Natural killer cell (primary cell): ENCODE results near the gene RAB6B. TPM values are rescaled to one million over a fixed set of nuclear protein-coding genes. Genes with fewer than 3 reads are reported as not detected.

Experiments used
- ATAC-seq, 3 donors: fragments of 150-1000 bp in 2 of 3; fragments of 200-7000 bp in 1 of 3; cut with Tn5 transposase; 1 replicate in 1 of 3; 2 replicates in 2 of 3; pipeline ENCODE4 v1.10.0; 2021; ENCODE audit warnings: mild to moderate bottlenecking in 2 of 3, moderate library complexity in 2 of 3
- DNase-seq, 2 donors: peaks; one replicate each; pipeline versions ENCODE4 v3.0.0 to v3.0.0-alpha.2; 2013 to 2021; ENCODE audit warnings: mixed read lengths in 1 of 2
- H3K27ac ChIP-seq: one replicate; pipeline ENCODE4 v1.5.1; 2013; ENCODE audit warnings: mild to moderate bottlenecking, low read length
- H3K27me3 ChIP-seq: one replicate; pipeline ENCODE4 v1.6.1; 2013; ENCODE audit warnings: low read length; ENCODE audit not compliant: control insufficient read depth, insufficient read depth
- H3K36me3 ChIP-seq: one replicate; pipeline ENCODE4 v1.6.1; 2013; ENCODE audit warnings: low read length; ENCODE audit not compliant: control insufficient read depth, insufficient read depth
- H3K4me1 ChIP-seq: one replicate; pipeline ENCODE4 v1.6.1; 2013; ENCODE audit warnings: low read length; ENCODE audit not compliant: control insufficient read depth, insufficient read depth
- H3K4me3 ChIP-seq: one replicate; pipeline ENCODE4 v1.5.1; 2013; ENCODE audit warnings: low read length
- H3K9me3 ChIP-seq: one replicate; pipeline ENCODE4 v1.6.1; 2013; ENCODE audit warnings: low read length; ENCODE audit not compliant: control insufficient read depth, insufficient read depth
- H3K27ac Mint-ChIP-seq, 2 donors: one replicate each; pipeline ENCODE4 v1.8.0; 2022; ENCODE audit warnings: mild to moderate bottlenecking in 2 of 2, mixed read lengths in 2 of 2, moderate library complexity in 1 of 2
- H3K27me3 Mint-ChIP-seq, 2 donors: one replicate each; pipeline ENCODE4 v1.8.0; 2022; ENCODE audit warnings: low read depth in 2 of 2, mixed read lengths in 2 of 2
- H3K36me3 Mint-ChIP-seq: one replicate; pipeline ENCODE4 v1.8.0; 2022; ENCODE audit warnings: mixed read lengths
- H3K4me1 Mint-ChIP-seq, 2 donors: one replicate each; pipeline ENCODE4 v1.8.0; 2022; ENCODE audit warnings: mixed read lengths in 2 of 2
- H3K4me3 Mint-ChIP-seq: one replicate; pipeline ENCODE4 v1.8.0; 2022; ENCODE audit warnings: mild to moderate bottlenecking, moderate library complexity, mixed read lengths
- H3K9me3 Mint-ChIP-seq, 2 donors: one replicate each; pipeline ENCODE4 v1.8.0; 2022; ENCODE audit warnings: mixed read lengths in 2 of 2
- WGBS: methylation state at CpG from one replicate; pipeline ENCODE4 v1.1.7; 2013; ENCODE audit warnings: missing lambda C conversion rate; ENCODE audit not compliant: insufficient coverage; 5-methylcytosine and 5-hydroxymethylcytosine counted together
- intact Hi-C: fragments of 100-400 bp; cut with micrococcal nuclease; formaldehyde crosslinking; loops from one replicate; pipeline ENCODE4 v1.14.2; 2022
- total RNA-seq, 4 donors: library from RNA; stranded (reverse); fragments of 120-200 nt in 1 of 4; gene quantifications; one replicate each; pipeline versions ENCODE4 v1.2.3 to v1.2.4, GENCODE V29; 2013 to 2022
- TF ChIP-seq, protein P1 (sequence below): fragments of 200-600 bp; IDR thresholded peaks from one replicate; pipeline ENCODE4 v1.8.0; 2022; ENCODE audit warnings: antibody characterized with exemption

RAB6B gene
- total RNA-seq, 3 donors from 2014 or later (not counting 1 experiment from before 2014, with no cell fraction given): 1.4 to 2.7 (median 1.6) TPM

DNA sequence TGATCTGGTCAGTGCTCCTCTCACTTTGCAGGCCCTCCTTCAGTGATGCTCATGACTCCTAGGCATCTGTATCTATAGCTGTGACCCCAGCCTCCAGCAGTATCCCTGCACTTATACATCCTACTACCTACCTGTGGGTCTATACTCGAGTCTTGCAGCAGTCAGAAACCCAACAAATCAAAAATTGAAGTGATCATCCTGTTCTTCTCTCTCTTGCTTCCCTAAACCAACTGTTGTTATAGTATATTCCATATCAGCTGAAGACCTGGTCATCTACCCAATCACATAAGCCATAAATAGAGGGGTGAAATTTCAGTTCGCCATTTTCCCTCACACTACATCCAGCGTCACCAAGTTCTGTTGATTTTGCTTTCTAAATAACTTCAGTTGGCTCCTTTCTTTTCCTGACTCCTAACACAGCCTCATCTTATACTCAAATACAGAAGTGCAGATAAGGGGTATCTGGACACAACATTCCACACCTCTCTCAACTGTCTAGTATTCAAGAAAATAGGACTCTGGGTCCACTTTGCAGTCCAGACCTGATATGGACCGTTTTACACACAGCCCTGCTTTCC is 116.0 kb downstream of the RAB6B start:
- WGBS: 56% methylated on average over 4 of the region's 4 CpGs

DNA sequence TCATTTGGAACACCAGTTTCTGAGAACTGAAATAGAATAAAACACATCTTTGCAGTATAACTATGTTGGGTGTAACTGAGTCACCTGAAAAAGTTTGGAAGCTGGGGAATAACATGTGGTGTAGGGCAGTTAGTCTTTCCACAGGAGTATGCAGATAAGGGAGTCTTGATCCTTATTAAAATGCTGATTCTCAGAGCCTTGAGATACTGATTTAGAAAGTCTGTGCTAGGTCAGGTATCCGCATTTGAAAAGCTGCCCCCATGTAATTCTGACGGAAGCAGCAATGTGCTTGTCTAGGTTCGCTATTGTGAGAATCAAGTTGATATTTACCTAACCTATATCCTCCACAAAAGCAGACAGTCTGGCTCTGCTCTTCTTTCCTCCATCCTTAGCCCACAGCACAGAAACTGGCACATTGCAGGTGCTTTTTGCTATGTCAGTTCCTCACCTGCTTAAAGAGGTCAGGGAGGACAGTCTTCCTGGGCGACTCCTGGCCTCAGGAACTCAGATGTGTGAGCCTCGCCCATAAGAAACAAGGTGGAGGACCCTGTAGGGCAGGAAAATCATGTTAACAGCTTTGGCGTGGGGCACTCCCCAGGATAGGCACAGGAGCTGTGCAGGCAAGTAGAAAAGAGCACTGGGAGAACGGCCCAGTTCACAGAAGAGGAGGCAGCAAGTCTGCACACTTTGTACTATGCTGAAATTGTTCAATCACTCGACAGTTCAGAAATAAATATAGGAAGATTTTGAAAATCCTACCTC is 117.7 kb downstream of the RAB6B start:
- Mint-ChIP-seq H3K9me3 (no peaks in the 10 kb centered on the region), H3K4me3 (no peak overlapping the region), H3K27me3 (peaks cover 17 to 25% of the 10 kb centered on the region in 2 donors), H3K4me1 (no peaks in the 10 kb centered on the region), H3K27ac (no peak overlapping the region), H3K36me3 (no peaks in the 10 kb centered on the region)
- ATAC-seq (no peak), DNase-seq (no peak)
- Histone ChIP-seq H3K4me3 (no peak overlapping the region), H3K27me3 (no peaks in the 10 kb centered on the region), H3K9me3 (no peaks in the 10 kb centered on the region), H3K36me3 (no peaks in the 10 kb centered on the region), H3K4me1 (no peaks in the 10 kb centered on the region), H3K27ac (no peak overlapping the region)
- intact Hi-C loops: no loop called here
- WGBS: 81% methylated on average over 8 of the region's 8 CpGs
- TF ChIP-seq, protein P1, sequence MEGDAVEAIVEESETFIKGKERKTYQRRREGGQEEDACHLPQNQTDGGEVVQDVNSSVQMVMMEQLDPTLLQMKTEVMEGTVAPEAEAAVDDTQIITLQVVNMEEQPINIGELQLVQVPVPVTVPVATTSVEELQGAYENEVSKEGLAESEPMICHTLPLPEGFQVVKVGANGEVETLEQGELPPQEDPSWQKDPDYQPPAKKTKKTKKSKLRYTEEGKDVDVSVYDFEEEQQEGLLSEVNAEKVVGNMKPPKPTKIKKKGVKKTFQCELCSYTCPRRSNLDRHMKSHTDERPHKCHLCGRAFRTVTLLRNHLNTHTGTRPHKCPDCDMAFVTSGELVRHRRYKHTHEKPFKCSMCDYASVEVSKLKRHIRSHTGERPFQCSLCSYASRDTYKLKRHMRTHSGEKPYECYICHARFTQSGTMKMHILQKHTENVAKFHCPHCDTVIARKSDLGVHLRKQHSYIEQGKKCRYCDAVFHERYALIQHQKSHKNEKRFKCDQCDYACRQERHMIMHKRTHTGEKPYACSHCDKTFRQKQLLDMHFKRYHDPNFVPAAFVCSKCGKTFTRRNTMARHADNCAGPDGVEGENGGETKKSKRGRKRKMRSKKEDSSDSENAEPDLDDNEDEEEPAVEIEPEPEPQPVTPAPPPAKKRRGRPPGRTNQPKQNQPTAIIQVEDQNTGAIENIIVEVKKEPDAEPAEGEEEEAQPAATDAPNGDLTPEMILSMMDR: no peak

More for the DNA sequence above, 116.0 kb downstream of the RAB6B start:
- no peaks in the 10 kb centered on the region for H3K4me1 Mint-ChIP-seq
- no peak overlapping the region for H3K27ac Mint-ChIP-seq
- peaks cover 14 to 20% of the 10 kb centered on the region in 2 donors for H3K27me3 Mint-ChIP-seq
- ATAC-seq (no peak), DNase-seq (no peak)
- H3K9me3 Mint-ChIP-seq: no peaks in the 10 kb centered on the region
- TF ChIP-seq, protein P1: no peak
- no peaks in the 10 kb centered on the region for H3K36me3 ChIP-seq
- intact Hi-C loops: no loop called here
- no peak overlapping the region for H3K27ac ChIP-seq
- H3K36me3 Mint-ChIP-seq: no peaks in the 10 kb centered on the region
- no peaks in the 10 kb centered on the region for H3K4me1 ChIP-seq
- no peaks in the 10 kb centered on the region for H3K9me3 ChIP-seq
- no peak overlapping the region for H3K4me3 Mint-ChIP-seq
- no peak overlapping the region for H3K4me3 ChIP-seq
- H3K27me3 ChIP-seq: no peaks in the 10 kb centered on the region

DNA sequence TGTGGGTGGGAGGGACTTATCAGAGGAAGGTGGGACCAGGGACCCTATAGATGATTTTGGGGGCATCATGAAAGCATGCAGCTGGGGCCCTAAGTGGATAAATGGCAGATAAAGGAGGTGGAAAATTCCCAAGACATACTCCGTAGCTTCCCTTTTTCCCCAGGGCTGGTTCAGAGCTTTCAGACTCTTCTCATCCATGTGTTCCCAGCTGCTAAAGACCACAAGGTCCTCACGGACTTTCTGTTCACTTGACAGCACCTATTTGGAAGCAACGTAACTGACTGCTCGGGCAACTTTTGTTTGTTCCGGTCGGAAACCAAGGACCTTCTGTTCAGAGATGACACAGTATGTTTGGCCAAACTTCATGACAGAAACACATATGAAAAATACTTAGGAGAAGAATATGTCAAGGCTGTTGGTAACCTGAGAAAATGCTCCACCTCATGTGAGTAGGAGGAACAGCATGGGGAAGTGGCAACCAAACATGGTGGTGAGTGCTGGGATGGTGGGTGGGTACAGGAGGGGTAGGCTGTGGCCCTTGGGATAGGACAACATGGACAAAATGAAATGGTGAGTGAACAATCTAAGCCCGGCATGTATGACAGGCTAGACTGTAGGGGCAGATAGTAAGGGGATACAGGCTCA is 118.8 kb downstream of the RAB6B start:
- 91% methylated on average over 7 of the region's 7 CpGs for WGBS
- H3K27ac Mint-ChIP-seq: no peak overlapping the region
- TF ChIP-seq, protein P1: no peak
- peaks cover 13 to 14% of the 10 kb centered on the region in 2 donors for H3K27me3 Mint-ChIP-seq
- intact Hi-C loops: no loop called here
- H3K9me3 Mint-ChIP-seq: no peaks in the 10 kb centered on the region
- no peak overlapping the region for H3K4me3 Mint-ChIP-seq
- Histone ChIP-seq H3K4me1 (no peaks in the 10 kb centered on the region), H3K27me3 (no peaks in the 10 kb centered on the region), H3K4me3 (no peak overlapping the region), H3K9me3 (no peaks in the 10 kb centered on the region), H3K36me3 (no peaks in the 10 kb centered on the region), H3K27ac (no peak overlapping the region)
- H3K36me3 Mint-ChIP-seq: no peaks in the 10 kb centered on the region
- DNase-seq (no peak), ATAC-seq (no peak)
- H3K4me1 Mint-ChIP-seq: no peaks in the 10 kb centered on the region
